Measurements from ENCODE around the gene CHRD. TPM values are rescaled to one million over a fixed set of nuclear protein-coding genes. Genes with fewer than 3 reads are reported as not detected.

CHRD gene
- polyA plus RNA-seq, 1 of the 3 experiments (the other 2 are of a cell fraction), result 0.95 TPM

DNA sequence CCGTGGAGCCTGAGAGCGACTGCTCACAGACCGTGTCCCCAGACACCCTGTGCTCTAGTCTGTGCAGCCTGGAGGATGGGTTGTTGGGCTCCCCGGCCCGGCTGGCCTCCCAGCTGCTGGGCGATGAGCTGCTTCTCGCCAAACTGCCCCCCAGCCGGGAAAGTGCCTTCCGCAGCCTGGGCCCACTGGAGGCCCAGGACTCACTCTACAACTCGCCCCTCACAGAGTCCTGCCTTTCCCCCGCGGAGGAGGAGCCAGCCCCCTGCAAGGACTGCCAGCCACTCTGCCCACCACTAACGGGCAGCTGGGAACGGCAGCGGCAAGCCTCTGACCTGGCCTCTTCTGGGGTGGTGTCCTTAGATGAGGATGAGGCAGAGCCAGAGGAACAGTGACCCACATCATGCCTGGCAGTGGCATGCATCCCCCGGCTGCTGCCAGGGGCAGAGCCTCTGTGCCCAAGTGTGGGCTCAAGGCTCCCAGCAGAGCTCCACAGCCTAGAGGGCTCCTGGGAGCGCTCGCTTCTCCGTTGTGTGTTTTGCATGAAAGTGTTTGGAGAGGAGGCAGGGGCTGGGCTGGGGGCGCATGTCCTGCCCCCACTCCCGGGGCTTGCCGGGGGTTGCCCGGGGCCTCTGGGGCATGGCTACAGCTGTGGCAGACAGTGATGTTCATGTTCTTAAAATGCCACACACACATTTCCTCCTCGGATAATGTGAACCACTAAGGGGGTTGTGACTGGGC lies 35.1 kb upstream of the CHRD start:
- H3K4me1 ChIP-seq (ENCODE audit: control insufficient read depth in 1 of 2, insufficient read depth in 2 of 2, low read depth in 1 of 2, low read length in 1 of 2), result peaks cover 0 to 5% of the 10 kb centered on the region in 2 experiments; a peak in 1 of 4 replicates
- TF ChIP-seq POLR2AphosphoS5 (IDR thresholded peaks at IDR 0.05; ENCODE audit: low read depth, low read length) (no peak), TCF12 (IDR thresholded peaks at IDR 0.05) (no peak), RFX5 (IDR thresholded peaks at IDR 0.05; ENCODE audit: low read length) (no peak), YY1 (IDR thresholded peaks at IDR 0.05; ENCODE audit: low read depth) (no peak), USF2 (IDR thresholded peaks at IDR 0.05; ENCODE audit: borderline replicate concordance, low read depth, low read length) (no peak), GABPA (IDR thresholded peaks at IDR 0.05; ENCODE audit: low read depth) (no peak), FOXM1 (IDR thresholded peaks at IDR 0.05; ENCODE audit: low read depth) (no peak), CTCF (IDR thresholded peaks at IDR 0.05) (no peak), SMC3 (IDR thresholded peaks at IDR 0.05; ENCODE audit: low read depth, low read length) (no peak), TAF1 (IDR thresholded peaks at IDR 0.05; ENCODE audit: borderline replicate concordance, low read depth, low read length) (no peak), TEAD4 (IDR thresholded peaks at IDR 0.05; ENCODE audit: borderline replicate concordance, insufficient read depth) (no peak), NFIC (IDR thresholded peaks at IDR 0.05; ENCODE audit: borderline replicate concordance) (no peak)
- TF ChIP-seq, protein P1, sequence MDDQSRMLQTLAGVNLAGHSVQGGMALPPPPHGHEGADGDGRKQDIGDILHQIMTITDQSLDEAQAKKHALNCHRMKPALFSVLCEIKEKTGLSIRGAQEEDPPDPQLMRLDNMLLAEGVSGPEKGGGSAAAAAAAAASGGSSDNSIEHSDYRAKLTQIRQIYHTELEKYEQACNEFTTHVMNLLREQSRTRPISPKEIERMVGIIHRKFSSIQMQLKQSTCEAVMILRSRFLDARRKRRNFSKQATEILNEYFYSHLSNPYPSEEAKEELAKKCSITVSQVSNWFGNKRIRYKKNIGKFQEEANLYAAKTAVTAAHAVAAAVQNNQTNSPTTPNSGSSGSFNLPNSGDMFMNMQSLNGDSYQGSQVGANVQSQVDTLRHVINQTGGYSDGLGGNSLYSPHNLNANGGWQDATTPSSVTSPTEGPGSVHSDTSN (IDR thresholded peaks at IDR 0.05), result no peak
- TF ChIP-seq, protein P2, sequence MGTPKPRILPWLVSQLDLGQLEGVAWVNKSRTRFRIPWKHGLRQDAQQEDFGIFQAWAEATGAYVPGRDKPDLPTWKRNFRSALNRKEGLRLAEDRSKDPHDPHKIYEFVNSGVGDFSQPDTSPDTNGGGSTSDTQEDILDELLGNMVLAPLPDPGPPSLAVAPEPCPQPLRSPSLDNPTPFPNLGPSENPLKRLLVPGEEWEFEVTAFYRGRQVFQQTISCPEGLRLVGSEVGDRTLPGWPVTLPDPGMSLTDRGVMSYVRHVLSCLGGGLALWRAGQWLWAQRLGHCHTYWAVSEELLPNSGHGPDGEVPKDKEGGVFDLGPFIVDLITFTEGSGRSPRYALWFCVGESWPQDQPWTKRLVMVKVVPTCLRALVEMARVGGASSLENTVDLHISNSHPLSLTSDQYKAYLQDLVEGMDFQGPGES (IDR thresholded peaks at IDR 0.05; ENCODE audit: low read depth, low read length), result no peak
- TF ChIP-seq, protein P3, sequence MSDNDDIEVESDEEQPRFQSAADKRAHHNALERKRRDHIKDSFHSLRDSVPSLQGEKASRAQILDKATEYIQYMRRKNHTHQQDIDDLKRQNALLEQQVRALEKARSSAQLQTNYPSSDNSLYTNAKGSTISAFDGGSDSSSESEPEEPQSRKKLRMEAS (IDR thresholded peaks at IDR 0.05; ENCODE audit: low read depth), result no peak
- 0 out of 2 replicates have a peak, but pooled peaks cover 5% of the 10 kb centered on the region for H4K20me1 ChIP-seq (ENCODE audit: insufficient read depth)
- H3K9me3 ChIP-seq, result no peaks in the 10 kb centered on the region
- H3K27me3 ChIP-seq (ENCODE audit: insufficient read depth), result no peaks in the 10 kb centered on the region
- H3F3A ChIP-seq (replicated peaks; ENCODE audit: insufficient read depth), result peaks cover 4% of the 10 kb centered on the region
- H3K9me2 ChIP-seq, result no peaks in the 10 kb centered on the region
- DNase-seq, result no peak
- no peak overlapping the region for H3K27ac ChIP-seq (ENCODE audit: low read depth in 2 of 2, low read length in 1 of 2)
- POLR2A ChIA-PET, result interaction anchor here (0.9 to 1.5 kb wide), 3 partner anchors 7 to 16 kb away, joined by 3 to 4 read pairs (median 4); partner anchors contain the start of gene FAM131A
- no peak overlapping the region for H3K9ac ChIP-seq
- H2AFZ ChIP-seq (ENCODE audit: low read depth), result no peak overlapping the region
- CTCF ChIA-PET, result interaction anchor here (1.0 to 5.3 kb wide), 6 partner anchors 8 to 95 kb away, joined by 3 to 42 read pairs (median 3); partner anchors contain the start of genes EEF1AKMT4 and FAM131A
- no peak overlapping the region for H3K4me2 ChIP-seq
- peaks cover 3 to 37% of the 10 kb centered on the region in 2 experiments for H3K36me3 ChIP-seq (replicated peaks in 1 of 2; ENCODE audit: control insufficient read depth in 1 of 2, insufficient read depth in 2 of 2, low read length in 1 of 2)
- H3K4me3 ChIP-seq (ENCODE audit: low read depth in 2 of 2, low read length in 1 of 2), result no peak overlapping the region
- peaks cover 24% of the 10 kb centered on the region for H3K79me2 ChIP-seq (ENCODE audit: insufficient read depth)
- 86% methylated on average over 1 of the region's 24 CpGs for WGBS (ENCODE audit: low lambda C conversion rate)
